Omental fat pad (tissue), 4 donors: Measurements from ENCODE around the gene MT1G. TPM values are rescaled to one million over a fixed set of nuclear protein-coding genes. Genes with fewer than 3 reads are reported as not detected.
"Not testable (repeated sequence)": the region's sequence is repeated elsewhere in the genome, so short reads cannot be mapped to it uniquely, and the experiment has no call there.

Experiments
- ATAC-seq: fragments of 150-250 bp; one replicate; pipeline ENCODE4 v1.9.1; 2016; ENCODE audit warnings: mild to moderate bottlenecking, moderate library complexity; ENCODE audit not compliant: low FRiP score
- DNase-seq: peaks from one replicate; pipeline ENCODE4 v3.0.0-alpha.2; 2019; ENCODE audit warnings: low spot score
- CTCF ChIP-seq, 3 donors: fragments of 450-650 bp; IDR thresholded peaks; one replicate each; pipeline ENCODE4 v1.5.1; 2016 to 2017; ENCODE audit warnings: antibody characterized with exemption in 3 of 3, mild to moderate bottlenecking in 3 of 3, moderate library complexity in 2 of 3
- total RNA-seq, 4 donors: library from RNA; depleted of rRNA; stranded (reverse); fragments of >200 nt; gene quantifications; one replicate each; pipeline ENCODE4 v1.1.0, GENCODE V29; 2016

Gene MT1G
- total RNA-seq, 4 donors from 2014 or later: 31.4 to 1,270 (median 197) TPM

DNA sequence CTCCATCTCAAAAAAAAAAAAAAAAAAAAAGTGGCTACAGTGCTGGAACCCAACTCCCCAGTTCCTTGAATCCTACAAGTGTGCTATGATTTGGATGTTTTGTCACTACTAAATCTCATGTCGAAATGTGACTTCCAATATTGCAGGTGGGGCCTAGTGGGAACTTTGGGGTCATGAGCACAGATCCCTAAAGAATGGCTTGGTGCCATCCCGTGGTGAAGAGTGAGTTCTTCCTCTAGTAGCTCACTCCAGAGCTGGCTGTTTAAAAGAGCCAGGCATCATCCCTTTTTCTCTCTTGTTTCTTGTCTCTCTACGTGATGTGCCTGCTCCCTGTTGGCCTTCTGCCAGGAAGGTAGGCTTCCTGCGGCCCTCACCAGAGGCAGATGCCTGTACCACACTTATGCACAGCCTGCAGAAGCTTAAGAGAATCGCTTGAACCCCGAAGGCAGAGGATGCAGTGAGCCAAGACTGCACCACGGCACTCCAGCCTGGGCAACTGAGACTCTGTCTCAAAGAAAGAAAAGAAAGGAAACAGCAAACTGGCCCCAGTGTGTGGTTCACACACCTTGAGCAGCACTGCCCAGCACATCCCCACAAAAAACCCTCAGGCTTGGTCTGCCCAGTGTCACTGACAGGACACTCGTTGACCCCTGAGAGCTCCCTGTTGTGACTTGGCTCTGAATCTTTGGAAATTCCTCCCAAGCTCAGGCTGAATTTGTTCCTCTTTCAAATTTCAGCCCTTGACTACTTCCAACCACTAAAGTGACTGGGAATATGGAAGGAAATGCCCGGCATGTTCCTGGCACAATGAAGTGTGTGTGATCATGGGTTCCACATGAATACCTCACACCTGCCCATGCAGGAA lies 39.1 kb downstream of the MT1G start:
- no peak for ATAC-seq
- no peak for DNase-seq
- no peak for TF ChIP-seq CTCF (IDR thresholded peaks at IDR 0.05)

GRCh38 chr16:56626685-56627084 lies 41.2 kb downstream of the MT1G start:
- no peak for ATAC-seq
- DNase-seq: no peak
- TF ChIP-seq CTCF (IDR thresholded peaks at IDR 0.05): no peak

DNA sequence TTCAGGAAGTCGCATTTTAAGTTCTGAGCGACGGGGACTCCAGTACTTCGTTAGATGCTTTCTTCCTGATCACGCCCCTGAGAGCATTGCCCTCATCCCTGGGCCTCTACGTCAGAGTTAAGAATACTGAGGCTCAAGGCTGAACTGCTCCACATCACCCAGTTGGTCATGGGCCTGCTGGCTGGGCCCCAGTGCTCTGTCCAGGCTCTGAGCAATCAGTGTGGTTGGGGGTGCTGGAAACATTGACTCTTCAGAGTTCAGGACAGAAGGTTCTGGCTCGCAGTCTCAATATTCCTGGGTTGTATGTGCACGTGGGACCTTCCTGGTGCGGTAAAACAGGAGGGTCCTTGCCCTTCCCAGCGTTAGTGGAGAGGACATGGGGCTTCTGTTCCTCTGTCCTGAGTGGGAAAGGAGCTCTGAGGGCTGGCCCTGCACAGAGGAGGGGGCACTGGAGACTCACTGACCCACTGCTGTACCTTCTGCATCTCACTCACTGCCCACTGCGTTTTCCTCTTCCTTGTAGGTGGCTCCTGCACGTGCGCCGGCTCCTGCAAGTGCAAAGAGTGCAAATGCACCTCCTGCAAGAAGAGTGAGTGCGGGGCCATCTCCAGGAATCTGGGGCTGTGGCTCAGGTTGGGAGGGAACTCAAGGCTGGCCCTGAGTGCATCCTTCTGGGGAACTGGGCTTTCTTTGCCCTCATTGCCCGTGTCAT lies 41.8 kb downstream of the MT1G start:
- DNase-seq (no peak), ATAC-seq (peak; percentile 43)
- TF ChIP-seq CTCF (IDR thresholded peaks at IDR 0.05): no peak

GRCh38 chr16:56625140-56625942 lies 42.5 kb downstream of the MT1G start, which contains the start of gene MT1E:
MT1E (plus strand) TSS chr16:56625781; CDS start chr16:56625852, 71 bp downstream.
- ATAC-seq: peak; percentile 94
- no peak for TF ChIP-seq CTCF (IDR thresholded peaks at IDR 0.05)
- DNase-seq: peak; percentile 79

- ATAC-seq (no peak), DNase-seq (no peak)
- no peak for TF ChIP-seq CTCF (IDR thresholded peaks at IDR 0.05)
Measured at GRCh38 chr16:56623637-56624036, 44.2 kb downstream of the MT1G start.

DNA sequence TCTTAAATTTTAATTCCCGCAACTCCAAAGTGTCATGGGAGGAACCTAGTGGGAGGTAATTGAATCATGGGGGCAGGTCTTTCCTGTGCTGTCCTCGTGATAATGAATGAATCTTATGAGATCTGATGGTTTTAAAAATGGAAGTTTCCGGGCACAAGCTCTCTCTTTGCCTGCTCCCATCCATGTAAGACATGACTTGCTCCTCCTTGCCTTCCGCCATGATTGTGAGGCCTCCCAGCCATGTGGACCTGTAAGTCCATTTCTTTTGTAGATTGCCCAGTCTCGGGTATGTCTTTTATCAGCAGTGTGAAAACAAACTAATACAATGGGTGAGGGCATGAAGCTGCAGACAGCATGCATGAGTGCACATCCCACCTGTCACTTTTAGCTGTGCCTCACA lies 44.7 kb downstream of the MT1G start:
- not testable (repeated sequence) for DNase-seq, ATAC-seq

DNA sequence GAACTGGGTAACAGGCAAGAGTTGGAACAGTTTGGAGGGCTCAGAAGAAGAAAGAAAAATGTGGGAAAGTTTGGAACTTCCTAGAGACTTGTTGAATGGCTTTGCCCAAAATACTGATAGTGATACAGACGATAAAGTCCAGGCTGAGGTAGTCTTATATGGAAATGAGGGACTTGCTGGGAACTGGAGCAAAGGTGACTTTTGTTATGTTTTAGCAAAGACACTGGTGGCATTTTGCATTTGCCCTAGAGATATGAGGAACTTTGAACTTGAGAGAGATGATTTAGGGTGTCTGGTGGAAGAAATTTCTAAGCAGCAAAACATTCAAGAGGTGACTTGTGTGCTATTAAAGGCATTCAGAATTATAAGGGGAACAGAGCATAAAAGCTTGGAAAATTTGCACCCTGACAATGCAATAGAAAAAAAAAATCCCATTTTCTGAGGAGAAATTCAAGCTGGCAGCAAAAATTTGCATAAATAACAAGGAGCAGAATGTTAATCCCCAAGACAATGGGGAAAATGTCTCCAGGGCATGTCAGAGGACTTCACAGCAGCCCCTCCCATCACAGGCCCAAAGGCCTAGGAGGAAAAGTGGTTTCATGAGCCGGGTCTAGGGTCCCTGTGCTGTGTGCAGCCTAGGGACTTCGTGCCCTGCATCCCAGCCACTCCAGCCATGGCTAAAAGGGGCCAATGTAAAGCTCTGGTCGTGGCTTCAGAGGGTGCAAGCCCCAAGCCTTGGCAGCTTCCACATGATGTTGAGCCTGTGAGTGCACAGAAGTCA lies 46.0 kb downstream of the MT1G start:
- DNase-seq, ATAC-seq: not testable (repeated sequence)
